Stimulated activated CD4-positive, alpha-beta T cell treated with anti-CD3 and anti-CD28 coated beads, Interleukin-12 subunit alpha, Interleukin-12 subunit beta, amount 100 ng/mL, for 4 hours (primary cell): ENCODE measurements around the gene ST3GAL6.

ENCODE experiments used
- DNase-seq: peaks from one replicate; pipeline ENCODE4 v3.0.0-alpha.2; 2020

ST3GAL6 gene

DNA sequence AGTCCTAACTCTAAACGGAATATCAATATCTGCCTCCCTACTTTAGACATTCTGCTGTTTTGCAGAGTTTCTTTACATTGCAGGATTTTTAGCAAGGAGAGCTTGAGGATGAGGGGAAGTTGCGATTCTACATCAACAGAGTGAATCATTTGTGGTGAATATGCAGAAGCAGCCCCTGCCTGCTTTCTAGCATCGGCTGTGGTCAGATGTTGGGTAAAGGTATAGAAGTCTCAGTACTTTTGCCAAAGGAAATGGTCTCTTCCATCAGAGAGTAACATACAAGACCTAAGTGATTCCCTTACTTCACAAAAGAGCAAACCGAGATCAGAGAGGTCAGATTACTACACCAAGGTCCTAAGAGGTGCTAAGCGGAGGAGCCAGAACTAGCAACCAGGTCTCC, 15.2 kb downstream of the ST3GAL6 start:
- no peak for DNase-seq

- DNase-seq = no peak
Observed at GRCh38 chr3:98778852-98779413, 15.8 kb downstream of the ST3GAL6 start.

GRCh38 chr3:98779541-98780335, 16.6 kb downstream of the ST3GAL6 start:
- no peak for DNase-seq

- no peak for DNase-seq
Observed at GRCh38 chr3:98780343-98780742, 17.2 kb downstream of the ST3GAL6 start.

DNA sequence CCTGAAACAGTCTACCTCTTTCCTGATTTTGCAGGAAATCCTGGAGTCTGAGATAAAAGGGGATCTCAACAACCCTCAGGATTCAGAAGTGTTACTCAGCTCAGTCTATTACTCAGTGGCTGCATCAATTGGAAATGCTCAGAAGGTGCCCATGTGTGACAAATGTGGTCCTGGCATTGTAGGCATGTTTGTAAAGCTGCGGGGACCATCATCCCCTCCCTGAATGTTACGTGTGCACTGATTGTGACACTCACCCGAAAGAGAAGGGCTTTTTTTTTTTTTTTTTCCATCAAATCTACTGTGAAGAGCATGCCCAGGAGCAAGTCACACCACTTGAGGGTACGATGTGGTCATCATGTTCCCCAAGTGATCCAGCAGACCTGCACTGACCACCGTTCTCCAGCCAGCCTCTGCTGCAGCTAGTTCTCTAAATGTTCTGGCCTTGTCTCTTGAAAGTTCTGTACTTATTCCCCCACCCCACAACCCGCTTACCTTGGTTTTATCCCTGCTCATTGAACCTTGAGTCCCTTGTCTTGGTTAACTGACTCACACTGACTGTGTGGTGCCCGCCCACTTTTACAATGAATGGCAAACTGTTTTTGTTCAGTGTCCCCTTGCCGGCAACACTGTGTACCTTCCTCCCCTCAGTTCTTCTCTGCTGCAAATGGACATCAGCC, 19.8 kb downstream of the ST3GAL6 start:
- DNase-seq = no peak

DNA sequence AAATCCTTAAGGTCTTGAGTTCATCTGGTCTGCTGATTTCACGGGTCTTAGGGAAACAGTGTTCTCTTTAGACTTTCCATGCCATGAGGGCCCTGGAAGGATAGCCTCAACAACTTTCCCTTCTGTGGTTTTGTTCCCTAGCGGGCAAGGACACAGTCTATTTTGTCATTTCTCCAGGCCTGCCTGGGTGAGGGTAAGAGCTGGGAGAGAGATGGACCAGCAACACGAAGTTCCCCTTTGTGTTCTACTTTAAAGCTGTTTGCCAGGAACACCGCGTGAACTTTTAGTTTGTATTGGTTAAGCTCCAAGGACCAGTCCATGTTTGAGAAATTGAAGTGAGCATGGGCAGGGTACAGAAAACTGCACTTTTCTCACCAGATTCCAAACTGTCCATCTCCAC, 20.9 kb downstream of the ST3GAL6 start:
- DNase-seq = no peak

- no peak for DNase-seq
Observed at GRCh38 chr3:98784666-98785600, 21.8 kb downstream of the ST3GAL6 start.

- no peak for DNase-seq
Observed at GRCh38 chr3:98786364-98787006, 23.3 kb downstream of the ST3GAL6 start.

- DNase-seq = no peak
Observed at GRCh38 chr3:98787181-98787580, 24.0 kb downstream of the ST3GAL6 start.

DNA sequence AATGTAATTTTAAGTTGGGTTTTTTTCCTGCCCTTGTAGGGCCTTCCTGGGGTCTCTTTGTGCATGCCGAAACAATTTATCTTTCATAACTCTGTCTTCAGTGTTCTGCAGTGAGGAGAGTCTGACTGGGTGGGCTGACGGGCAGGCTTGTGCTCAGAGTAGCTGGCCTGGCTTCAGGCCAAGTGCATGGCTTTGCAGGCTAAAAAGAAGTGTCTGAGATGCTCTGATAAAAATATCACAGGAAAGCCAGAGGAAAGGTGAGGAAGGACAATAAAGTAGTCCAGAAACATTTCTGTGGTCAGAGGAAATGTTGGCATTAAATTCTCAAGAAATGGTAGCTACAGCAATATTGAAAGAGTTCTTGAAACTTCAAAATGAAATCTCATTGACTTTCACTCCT, 25.5 kb downstream of the ST3GAL6 start:
- no peak for DNase-seq

DNA sequence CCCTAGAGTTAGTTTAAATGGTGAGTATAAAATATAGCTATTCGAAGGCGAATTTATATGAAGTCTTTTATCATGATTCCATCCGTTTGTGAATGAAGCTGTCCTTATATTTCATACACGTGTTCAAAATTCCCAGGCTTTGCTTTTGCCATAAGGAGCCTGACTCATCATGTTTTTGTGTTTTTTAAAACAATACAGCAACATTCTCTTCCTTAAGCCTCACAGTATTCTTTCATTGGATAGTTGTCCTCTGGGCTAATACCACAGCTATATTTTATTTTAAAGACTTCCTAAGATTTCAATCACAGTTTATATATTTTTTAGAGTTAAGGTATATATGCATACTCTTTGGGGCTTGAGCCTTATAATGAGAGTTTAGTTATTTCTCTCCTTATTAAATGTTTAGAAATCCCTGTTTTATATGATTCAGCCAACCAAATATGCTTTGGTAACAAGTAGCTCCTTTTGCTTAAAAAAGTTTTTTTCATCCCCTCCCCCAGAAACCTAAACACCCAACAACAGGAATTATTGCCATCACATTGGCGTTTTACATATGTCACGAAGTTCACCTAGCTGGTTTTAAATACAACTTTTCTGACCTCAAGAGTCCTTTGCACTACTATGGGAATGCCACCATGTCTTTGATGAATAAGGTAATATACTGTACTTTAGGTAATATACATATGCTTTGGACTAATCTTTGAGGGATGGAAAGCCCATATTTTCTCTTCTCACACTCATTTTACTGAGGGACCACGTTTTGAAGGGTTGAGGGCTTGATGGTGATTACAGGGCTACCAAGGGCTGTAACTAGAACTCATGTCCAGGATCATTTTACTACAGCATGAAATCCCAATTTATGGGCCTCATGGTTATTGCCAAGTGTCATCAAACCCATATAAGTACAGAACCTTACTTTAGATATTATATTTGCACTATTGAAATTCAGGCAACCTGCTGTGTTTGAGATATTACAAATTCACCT, 28.5 kb downstream of the ST3GAL6 start:
- DNase-seq = no peak

GRCh38 chr3:98793971-98794370, 30.8 kb downstream of the ST3GAL6 start:
- no peak for DNase-seq

DNA sequence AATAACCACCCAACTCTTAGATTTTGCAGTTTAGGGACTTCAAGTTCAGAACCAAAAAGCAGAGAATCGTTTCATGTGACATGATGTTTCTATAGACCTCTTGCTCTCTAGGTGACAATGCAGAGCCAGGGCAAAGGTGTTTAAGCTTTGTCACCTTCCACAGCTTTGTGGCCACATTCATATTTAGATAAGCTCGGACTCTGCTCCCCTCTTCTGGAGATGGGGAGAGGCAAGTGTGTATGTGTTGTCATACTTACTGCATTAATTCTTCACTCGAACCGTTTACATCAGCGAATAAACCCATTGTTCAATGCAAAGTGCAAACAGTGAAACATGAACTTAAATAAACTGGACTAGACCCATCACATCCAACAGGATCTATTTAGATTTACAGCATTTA, 33.2 kb downstream of the ST3GAL6 start:
- DNase-seq = no peak

DNA sequence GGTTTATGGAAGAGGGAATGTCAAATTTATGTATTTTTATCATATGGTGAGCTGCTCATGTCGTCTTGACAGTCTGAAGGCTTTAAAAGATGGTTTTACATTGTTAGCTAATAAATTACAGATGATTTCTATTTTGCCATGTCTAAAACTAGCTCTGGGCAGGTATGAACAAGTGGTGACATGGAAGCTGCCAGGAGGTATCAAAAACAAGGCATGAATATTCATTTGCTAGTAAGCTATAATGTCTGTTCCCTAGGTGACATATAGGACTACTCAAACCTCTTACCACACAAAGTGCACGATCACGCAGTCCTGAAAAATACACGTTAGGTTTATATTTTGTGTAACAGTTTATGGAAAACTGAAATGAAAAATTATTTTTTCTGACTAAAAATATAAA, 34.8 kb downstream of the ST3GAL6 start:
- no peak for DNase-seq

GRCh38 chr3:98798820-98799219, 35.7 kb downstream of the ST3GAL6 start:
- no peak for DNase-seq

DNA sequence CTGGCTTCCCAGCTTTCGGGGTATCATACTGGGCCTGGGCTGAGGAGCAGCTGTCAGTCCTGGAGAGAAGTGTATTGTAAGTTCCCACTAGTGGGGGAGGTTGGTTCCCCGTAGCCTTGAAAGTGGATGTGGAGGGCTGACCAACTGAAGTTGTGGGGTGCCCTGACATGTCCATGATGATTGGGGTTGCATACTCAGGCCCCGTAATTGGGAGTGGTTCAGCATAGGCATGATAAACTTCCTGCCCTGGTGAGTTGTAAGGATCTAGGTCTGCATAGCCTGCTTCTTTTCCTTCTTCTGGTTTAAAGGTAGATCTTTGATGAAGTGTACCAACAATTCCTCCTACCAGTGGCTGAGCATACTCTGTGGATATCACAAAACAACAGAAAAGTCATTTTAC, 36.3 kb downstream of the ST3GAL6 start:
- no peak for DNase-seq

DNA sequence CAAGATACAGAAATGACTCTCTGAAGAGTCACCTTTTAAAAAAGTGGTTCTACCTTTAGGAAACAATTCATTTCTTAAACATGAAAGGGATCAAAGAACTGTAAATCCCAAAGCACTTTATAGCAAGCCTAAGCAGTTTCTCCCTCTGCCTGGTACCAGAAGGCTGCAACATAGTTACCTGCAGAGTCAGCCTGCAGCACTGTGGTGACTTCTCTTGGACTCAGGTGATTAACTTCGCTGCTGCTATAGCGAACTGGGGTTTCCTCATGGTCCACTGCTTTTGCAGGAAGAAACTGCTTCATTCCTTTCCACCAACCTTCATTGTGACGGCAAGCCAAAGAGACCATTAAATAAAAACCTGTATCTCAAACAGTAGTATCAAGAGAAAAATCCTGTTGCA, 37.3 kb downstream of the ST3GAL6 start:
- no peak for DNase-seq

GRCh38 chr3:98801043-98801747, 38.1 kb downstream of the ST3GAL6 start:
- no peak for DNase-seq

- no peak for DNase-seq
Observed at GRCh38 chr3:98805571-98805970, 42.4 kb downstream of the ST3GAL6 start.

DNA sequence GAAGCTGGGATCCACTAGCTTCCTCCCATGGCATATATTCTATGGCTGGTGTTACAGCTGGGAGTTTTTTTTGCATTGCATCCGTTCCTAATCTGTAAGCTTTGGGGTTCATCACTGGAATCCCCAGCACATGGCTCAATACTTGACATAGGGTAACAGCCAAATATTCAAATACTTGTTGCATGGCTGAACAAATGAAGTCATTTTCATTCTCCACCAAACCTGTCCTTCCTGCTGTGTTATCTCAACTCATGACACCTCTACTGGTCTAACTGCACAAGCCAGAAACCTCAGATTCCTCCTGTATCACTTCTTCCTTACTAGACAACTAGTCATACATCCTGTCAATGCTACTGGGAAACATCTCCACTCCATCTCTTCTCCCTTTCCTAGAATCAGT, 43.4 kb downstream of the ST3GAL6 start:
- DNase-seq = no peak

- no peak for DNase-seq
Observed at GRCh38 chr3:98807011-98807410, 43.9 kb downstream of the ST3GAL6 start.
